GM18870 (cell line): ENCODE results near the gene TTC39A.

Experiments
- ATAC-seq: cut with Tn5 transposase; IDR thresholded peaks from one replicate; pipeline ENCODE4 v1.9.1; 2021; ENCODE audit warnings: moderate library complexity; ENCODE audit not compliant: unreplicated experiment

The TTC39A gene

GRCh38 chr1:51316113-51316845 is 14.1 kb downstream of the TTC39A start:
- ATAC-seq, result no peak

GRCh38 chr1:51314974-51315373 is 15.4 kb downstream of the TTC39A start:
- no peak for ATAC-seq

- ATAC-seq, result no peak
These were observed 16.2 kb downstream of the TTC39A start for GRCh38 chr1:51313961-51314777.

- no peak for ATAC-seq
These were observed 17.0 kb downstream of the TTC39A start for GRCh38 chr1:51313268-51313852.

- ATAC-seq, result no peak
These were observed 17.6 kb downstream of the TTC39A start for GRCh38 chr1:51312718-51313117.

GRCh38 chr1:51311826-51312225 is 18.5 kb downstream of the TTC39A start:
- no peak for ATAC-seq

- no peak for ATAC-seq
These were observed 19.3 kb downstream of the TTC39A start for GRCh38 chr1:51310871-51311613.

- no peak for ATAC-seq
These were observed 21.1 kb downstream of the TTC39A start for GRCh38 chr1:51309291-51309690.

GRCh38 chr1:51308636-51309035 is 21.7 kb downstream of the TTC39A start:
- no peak for ATAC-seq

GRCh38 chr1:51306950-51307349 is 23.4 kb downstream of the TTC39A start:
- no peak for ATAC-seq

- ATAC-seq, result no peak
These were observed 25.0 kb downstream of the TTC39A start for GRCh38 chr1:51305371-51305823.

- ATAC-seq, result no peak
These were observed 26.0 kb downstream of the TTC39A start for GRCh38 chr1:51304360-51304759.

GRCh38 chr1:51303751-51304251 is 26.6 kb downstream of the TTC39A start:
- ATAC-seq, result no peak

GRCh38 chr1:51303315-51303714 is 27.0 kb downstream of the TTC39A start:
- ATAC-seq, result no peak

- ATAC-seq, result no peak
These were observed 27.6 kb downstream of the TTC39A start for GRCh38 chr1:51302746-51303145.

- ATAC-seq, result no peak
These were observed 28.1 kb downstream of the TTC39A start for GRCh38 chr1:51302270-51302669.

GRCh38 chr1:51301844-51302162 is 28.6 kb downstream of the TTC39A start:
- ATAC-seq, result no peak

- ATAC-seq, result no peak
These were observed 29.1 kb downstream of the TTC39A start for GRCh38 chr1:51301152-51301843.

- no peak for ATAC-seq
These were observed 30.2 kb downstream of the TTC39A start for GRCh38 chr1:51299981-51300670.
